Osteoblast (primary cell): ENCODE measurements around the gene PSMF1. TPM values are rescaled to one million over a fixed set of nuclear protein-coding genes. Genes with fewer than 3 reads are reported as not detected.
"Not testable (repeated sequence)": the region's sequence is repeated elsewhere in the genome, so short reads cannot be mapped to it uniquely, and the experiment has no call there.

ENCODE experiments used
- DNase-seq: peaks from one replicate; pipeline ENCODE4 v3.0.0; 2011; ENCODE audit warnings: low spot score, mixed read lengths; ENCODE audit not compliant: insufficient read length; ENCODE audit errors: missing footprints
- H2AFZ ChIP-seq: 2 replicates; pipeline ENCODE4 v1.6.0; 2011; ENCODE audit warnings: mild to moderate bottlenecking, low read length
- H3K27ac ChIP-seq: 2 replicates; pipeline ENCODE4 v1.5.1; 2011; ENCODE audit warnings: mild to moderate bottlenecking, low read depth, low read length, moderate library complexity
- H3K27me3 ChIP-seq: 2 replicates; pipeline ENCODE4 v1.6.0; 2012; ENCODE audit warnings: mild to moderate bottlenecking, control low read depth, inconsistent platforms, low read length, moderate library complexity; ENCODE audit not compliant: insufficient read depth
- H3K36me3 ChIP-seq: 2 replicates; pipeline ENCODE4 v1.5.1; 2011; ENCODE audit warnings: mild to moderate bottlenecking, low read length, control low read depth, moderate library complexity; ENCODE audit not compliant: insufficient read depth
- H3K4me1 ChIP-seq: 2 replicates; pipeline ENCODE4 v1.5.1; 2011; ENCODE audit warnings: mild to moderate bottlenecking, low read length, control low read depth, moderate library complexity; ENCODE audit not compliant: insufficient read depth
- H3K4me2 ChIP-seq: 2 replicates; pipeline ENCODE4 v1.6.0; 2011; ENCODE audit warnings: mild to moderate bottlenecking, low read length; ENCODE audit not compliant: insufficient read depth
- H3K4me3 ChIP-seq: fragments of 200-600 bp; sonication (generic); 3 replicates; pipeline ENCODE4 v1.5.1; 2012; ENCODE audit warnings: mild to moderate bottlenecking, low read length, inconsistent platforms; ENCODE audit not compliant: insufficient read depth
- H3K79me2 ChIP-seq: 2 replicates; pipeline ENCODE4 v1.6.0; 2012; ENCODE audit warnings: mild to moderate bottlenecking, low read length, control low read depth, inconsistent platforms; ENCODE audit not compliant: insufficient read depth
- H3K9me3 ChIP-seq: 2 replicates; pipeline ENCODE4 v1.5.1; 2011; ENCODE audit warnings: low read depth, low read length, control low read depth
- H4K20me1 ChIP-seq: 2 replicates; pipeline ENCODE4 v1.6.0; 2012; ENCODE audit warnings: mild to moderate bottlenecking, low read length, control low read depth; ENCODE audit not compliant: insufficient read depth
- total RNA-seq: library from RNA; depleted of rRNA; stranded (reverse); fragments of >200 nt; gene quantifications from 2 replicates; pipeline ENCODE4 v1.2.3, GENCODE V29; 2012
- TF ChIP-seq, protein P1 (sequence below): IDR thresholded peaks from 2 replicates; pipeline ENCODE4 v1.5.1; 2011; ENCODE audit warnings: mild to moderate bottlenecking, low read depth, low read length, moderate library complexity; ENCODE audit errors: extremely low read depth

The PSMF1 gene
- total RNA-seq, 1 donor = 61.2 TPM

DNA sequence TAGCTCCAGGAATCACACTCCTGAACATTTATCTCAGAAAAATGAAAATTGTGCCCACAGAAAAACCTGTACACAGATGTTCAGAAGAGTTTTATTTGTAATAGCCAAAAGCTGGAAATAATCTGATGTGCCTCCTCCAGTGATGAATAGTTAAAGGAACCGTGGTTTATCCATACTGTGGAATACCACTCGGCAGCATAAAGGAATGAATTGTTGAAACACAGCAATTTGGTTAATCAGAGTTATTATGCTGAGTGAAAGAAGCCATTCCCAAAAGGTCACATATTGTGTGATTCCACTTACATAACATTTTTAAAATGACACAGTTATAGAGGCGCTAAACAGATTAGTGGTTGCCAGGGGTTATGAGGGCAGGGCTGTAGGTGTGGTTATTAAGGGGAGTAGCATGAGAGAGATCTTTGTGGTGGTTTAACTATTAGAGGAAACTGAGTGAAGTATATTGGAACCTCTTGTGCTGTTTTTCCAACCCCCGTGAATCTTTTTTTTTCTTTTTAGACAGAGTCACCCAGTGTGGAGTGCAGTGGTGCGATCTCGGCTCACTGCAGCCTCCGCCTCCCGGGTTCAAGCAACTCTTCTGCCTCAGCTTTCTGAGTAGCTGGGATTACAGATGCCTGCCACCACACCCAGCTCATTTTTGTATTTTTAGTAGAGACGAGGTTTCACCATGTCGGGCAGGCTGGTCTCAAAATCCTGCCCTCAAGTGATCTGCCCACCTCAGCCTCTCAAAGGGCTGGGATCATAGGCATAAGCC is 26.2 kb downstream of the PSMF1 start:
- Histone ChIP-seq H3K4me1 (no peaks in the 10 kb centered on the region), H3K4me3 (no peak overlapping the region), H3K9me3 (no peaks in the 10 kb centered on the region), H3K27me3 (no peaks in the 10 kb centered on the region), H3K36me3 (peaks cover 30% of the 10 kb centered on the region), H2AFZ (no peak overlapping the region), H3K27ac (no peak overlapping the region), H3K79me2 (peaks cover under 1% of the 10 kb centered on the region), H4K20me1 (peaks cover 9% of the 10 kb centered on the region), H3K4me2 (no peak overlapping the region)
- no peak for DNase-seq
- TF ChIP-seq, protein P1, sequence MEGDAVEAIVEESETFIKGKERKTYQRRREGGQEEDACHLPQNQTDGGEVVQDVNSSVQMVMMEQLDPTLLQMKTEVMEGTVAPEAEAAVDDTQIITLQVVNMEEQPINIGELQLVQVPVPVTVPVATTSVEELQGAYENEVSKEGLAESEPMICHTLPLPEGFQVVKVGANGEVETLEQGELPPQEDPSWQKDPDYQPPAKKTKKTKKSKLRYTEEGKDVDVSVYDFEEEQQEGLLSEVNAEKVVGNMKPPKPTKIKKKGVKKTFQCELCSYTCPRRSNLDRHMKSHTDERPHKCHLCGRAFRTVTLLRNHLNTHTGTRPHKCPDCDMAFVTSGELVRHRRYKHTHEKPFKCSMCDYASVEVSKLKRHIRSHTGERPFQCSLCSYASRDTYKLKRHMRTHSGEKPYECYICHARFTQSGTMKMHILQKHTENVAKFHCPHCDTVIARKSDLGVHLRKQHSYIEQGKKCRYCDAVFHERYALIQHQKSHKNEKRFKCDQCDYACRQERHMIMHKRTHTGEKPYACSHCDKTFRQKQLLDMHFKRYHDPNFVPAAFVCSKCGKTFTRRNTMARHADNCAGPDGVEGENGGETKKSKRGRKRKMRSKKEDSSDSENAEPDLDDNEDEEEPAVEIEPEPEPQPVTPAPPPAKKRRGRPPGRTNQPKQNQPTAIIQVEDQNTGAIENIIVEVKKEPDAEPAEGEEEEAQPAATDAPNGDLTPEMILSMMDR = no peak

DNA sequence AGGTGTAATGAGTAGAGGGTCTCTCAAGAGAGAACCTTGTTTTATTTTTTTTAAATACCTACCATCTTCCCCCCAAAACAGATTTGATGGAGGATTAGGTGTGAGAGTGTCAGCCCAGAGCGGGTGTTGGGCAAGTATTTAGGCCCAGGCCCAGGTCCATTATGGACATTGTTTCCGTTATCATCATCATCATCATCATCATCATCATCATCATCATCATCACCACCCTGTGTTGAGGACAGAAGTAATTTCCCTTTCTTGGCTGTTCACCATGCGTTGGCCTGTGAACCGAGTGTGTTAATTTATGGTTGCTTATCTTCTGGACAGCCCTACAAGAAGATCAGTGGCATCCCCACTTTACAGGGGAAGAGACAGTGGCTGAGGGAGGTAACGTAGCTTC is 28.6 kb downstream of the PSMF1 start:
- no peaks in the 10 kb centered on the region for H3K9me3 ChIP-seq
- H3K4me2 ChIP-seq = no peak overlapping the region
- peaks cover 5% of the 10 kb centered on the region for H3K4me1 ChIP-seq
- peaks cover 13% of the 10 kb centered on the region for H4K20me1 ChIP-seq
- DNase-seq = no peak
- H2AFZ ChIP-seq = no peak overlapping the region
- peaks cover 6% of the 10 kb centered on the region for H3K79me2 ChIP-seq
- H3K4me3 ChIP-seq = no peak overlapping the region
- H3K36me3 ChIP-seq = peaks cover 25% of the 10 kb centered on the region
- TF ChIP-seq, protein P1 = no peak
- H3K27me3 ChIP-seq = no peaks in the 10 kb centered on the region
- no peak overlapping the region for H3K27ac ChIP-seq

DNA sequence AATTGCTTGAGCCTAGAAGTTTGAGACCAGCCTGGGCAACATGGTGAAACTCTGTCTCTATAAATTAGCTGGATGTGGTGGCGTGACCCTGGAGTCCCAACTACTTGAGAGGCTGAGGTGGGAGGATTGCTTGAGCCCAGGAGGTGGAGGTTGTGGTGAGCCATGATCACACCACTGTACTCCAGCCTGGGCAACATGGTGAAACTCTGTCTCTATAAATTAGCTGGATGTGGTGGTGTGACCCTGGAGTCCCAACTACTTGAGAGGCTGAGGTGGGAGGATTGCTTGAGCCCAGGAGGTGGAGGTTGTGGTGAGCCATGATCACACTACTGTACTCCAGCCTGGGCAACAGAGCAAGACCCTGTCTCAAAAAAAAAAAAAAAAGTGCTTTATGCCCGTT is 31.4 kb downstream of the PSMF1 start:
- H3K4me2 ChIP-seq, H3K27ac ChIP-seq, H3K9me3 ChIP-seq, H3K27me3 ChIP-seq, DNase-seq, H3K4me3 ChIP-seq, H3K4me1 ChIP-seq, H2AFZ ChIP-seq: not testable (repeated sequence)
- Histone ChIP-seq H3K79me2 (peaks cover 13% of the 10 kb centered on the region), H3K36me3 (peaks cover 40% of the 10 kb centered on the region), H4K20me1 (peaks cover 19% of the 10 kb centered on the region)

DNA sequence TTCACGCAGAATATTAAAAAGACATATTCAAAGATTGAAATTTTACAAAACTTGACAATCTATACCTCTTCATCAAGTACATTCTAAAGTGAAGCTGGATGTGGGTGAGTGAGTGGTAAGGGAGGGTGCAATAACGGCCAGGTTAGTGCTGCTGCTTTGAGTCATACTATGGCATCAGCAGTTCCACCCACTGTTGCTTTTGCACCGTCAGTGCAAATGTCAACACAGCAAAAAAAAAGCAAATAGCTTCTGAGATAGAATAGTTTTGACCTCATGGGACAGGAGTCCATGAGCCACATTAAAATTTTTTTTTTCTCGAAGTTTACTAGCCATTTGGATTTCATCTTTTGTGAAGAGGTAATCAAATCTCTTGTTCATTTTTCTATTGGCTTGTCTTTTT is 31.8 kb downstream of the PSMF1 start:
- TF ChIP-seq, protein P1 = no peak
- no peaks in the 10 kb centered on the region for H3K27me3 ChIP-seq
- H3K4me1 ChIP-seq = peaks cover 5% of the 10 kb centered on the region
- no peak overlapping the region for H3K4me3 ChIP-seq
- H3K79me2 ChIP-seq = peaks cover 13% of the 10 kb centered on the region
- H3K36me3 ChIP-seq = peaks cover 43% of the 10 kb centered on the region
- H3K9me3 ChIP-seq = no peaks in the 10 kb centered on the region
- H3K4me2 ChIP-seq = no peak overlapping the region
- no peak for DNase-seq
- peaks cover 20% of the 10 kb centered on the region for H4K20me1 ChIP-seq
- no peak overlapping the region for H2AFZ ChIP-seq
- H3K27ac ChIP-seq = no peak overlapping the region
